Measurements from ENCODE around the gene EIF4B.
"Not testable (repeated sequence)": the region's sequence is repeated elsewhere in the genome, so short reads cannot be mapped to it uniquely, and the experiment has no call there.

EIF4B gene

GRCh38 chr12:53005986-53006809 is at the start of gene EIF4B:
TSS of gene EIF4B (plus strand) at chr12:53006456. CDS start at chr12:53006484, 28 bp downstream.
- peak; percentile 100 for DNase-seq

- no peak for DNase-seq
Measured at GRCh38 chr12:52956987-52957386, 49.3 kb upstream of the EIF4B start.

DNA sequence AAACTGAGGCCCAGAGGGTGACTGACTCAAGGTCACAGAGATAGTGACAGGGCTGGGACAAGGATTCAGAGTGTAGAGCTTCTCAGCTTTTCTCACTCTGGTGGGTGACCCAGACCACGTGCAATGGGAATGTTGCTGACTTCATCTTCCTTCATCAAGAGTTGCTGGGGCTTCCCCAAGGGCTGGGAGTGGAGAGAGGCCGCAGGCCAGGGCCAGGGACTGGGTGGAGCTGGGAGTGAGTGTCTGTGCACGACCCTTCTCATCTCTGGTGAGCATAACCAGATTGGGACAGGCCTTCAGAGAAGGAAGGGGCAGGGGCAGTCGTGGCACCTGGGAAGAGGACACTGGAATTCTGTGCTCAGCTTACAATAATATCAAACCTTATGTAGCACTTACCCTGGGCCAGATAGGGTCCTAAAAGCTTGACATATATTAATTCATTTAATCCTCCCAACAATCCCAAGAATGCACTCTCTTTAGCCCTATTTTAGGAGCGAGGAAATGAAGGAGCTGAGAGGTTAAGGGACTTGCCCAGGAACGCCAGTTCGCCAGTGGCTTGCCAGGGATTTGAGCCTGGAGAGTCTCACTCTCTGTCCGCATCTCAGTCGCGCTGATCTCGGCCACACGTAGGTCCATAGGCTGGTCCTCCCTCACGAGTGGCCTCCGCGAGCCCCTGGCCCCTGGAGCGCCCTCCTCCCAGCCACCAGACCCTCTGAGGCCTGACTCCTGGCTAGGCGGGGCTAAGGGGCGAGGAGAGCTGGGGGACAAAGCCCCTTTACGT is 41.5 kb upstream of the EIF4B start:
- no peak for DNase-seq

- DNase-seq = no peak
Measured at GRCh38 chr12:52965337-52965731, 40.9 kb upstream of the EIF4B start.

DNA sequence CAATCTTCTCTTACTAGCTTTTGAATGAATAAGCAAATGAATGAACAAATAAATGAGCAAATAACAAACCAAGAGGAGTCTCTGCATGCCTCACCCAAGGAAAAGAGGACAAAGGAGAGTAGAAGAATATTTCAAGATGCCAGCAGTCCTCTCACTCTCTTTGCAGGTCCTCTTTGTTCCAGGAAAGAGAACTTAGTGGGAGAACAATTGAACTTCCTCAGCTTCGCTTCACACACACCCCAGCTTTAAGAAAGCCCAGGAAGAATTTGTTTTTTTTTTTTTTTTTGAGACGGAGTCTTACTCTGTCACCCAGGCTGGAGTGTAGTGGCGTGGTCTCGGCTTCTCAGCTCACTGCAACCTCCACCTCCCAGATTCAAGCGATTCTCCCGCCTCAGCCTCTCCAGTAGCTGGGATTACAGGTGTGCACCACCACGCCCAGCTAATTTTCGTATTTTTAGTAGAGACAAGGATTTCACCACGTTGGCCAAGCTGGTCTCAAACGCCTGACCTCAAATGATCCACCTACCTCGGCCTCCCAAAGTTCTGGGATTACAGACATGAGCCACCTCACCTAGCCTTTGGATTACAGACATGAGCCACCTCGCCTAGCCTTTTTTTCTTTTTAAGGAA is 37.0 kb upstream of the EIF4B start:
- DNase-seq = no peak

GRCh38 chr12:52969828-52970569 is 36.3 kb upstream of the EIF4B start:
- DNase-seq = no peak

DNA sequence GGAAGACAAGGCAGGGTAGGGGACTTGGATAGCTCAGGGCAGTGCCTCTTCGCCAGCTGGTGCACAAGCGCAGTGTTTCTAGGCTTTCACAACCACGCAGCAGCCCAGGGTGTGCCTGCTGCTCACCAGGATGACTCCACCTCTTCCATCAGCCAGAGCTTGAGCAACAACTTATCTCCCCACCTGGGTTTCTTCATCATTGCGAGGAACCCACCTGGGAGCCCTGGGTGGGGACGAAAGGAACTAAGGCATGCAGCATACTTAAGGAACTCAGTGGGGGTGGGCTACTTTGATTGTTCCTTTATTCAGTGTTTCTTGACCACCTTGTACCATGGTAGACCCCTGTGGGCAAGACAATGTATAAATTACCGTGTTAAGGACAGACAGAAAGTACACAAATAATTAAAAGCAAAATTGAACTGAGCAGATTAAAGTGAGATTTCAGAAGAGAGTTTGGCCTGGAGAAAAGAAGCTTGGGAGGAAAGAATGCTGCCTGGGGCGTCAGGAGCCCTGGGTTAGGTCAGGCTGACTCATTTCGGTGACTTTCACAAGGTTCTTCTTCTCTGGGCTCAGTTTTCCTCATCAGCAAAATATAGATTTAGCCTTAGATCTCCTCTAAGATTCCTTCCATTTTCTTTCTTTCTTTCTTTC is 34.5 kb upstream of the EIF4B start:
- DNase-seq = no peak

DNA sequence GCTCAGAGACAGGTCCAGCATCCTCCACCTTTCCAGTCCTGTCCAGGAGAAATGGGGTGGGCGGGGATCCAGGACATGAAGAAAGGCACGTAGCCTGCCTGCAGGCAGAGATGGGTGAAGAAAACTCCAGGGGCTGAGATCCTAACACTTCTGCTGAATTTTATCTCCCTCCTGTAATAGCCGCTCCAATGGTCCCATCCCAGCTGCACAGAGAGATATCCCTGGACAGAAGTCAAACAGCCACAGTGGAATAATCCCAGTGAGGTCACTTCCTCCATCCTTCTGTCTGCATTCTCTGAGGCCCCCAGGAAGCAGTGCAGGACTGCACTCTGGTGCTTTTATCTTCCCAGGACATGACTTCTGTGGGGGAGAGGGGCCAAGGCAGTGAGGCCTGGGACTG is 31.1 kb upstream of the EIF4B start:
- DNase-seq = no peak

- no peak for DNase-seq
Measured at GRCh38 chr12:52975820-52976573, 30.3 kb upstream of the EIF4B start.

DNA sequence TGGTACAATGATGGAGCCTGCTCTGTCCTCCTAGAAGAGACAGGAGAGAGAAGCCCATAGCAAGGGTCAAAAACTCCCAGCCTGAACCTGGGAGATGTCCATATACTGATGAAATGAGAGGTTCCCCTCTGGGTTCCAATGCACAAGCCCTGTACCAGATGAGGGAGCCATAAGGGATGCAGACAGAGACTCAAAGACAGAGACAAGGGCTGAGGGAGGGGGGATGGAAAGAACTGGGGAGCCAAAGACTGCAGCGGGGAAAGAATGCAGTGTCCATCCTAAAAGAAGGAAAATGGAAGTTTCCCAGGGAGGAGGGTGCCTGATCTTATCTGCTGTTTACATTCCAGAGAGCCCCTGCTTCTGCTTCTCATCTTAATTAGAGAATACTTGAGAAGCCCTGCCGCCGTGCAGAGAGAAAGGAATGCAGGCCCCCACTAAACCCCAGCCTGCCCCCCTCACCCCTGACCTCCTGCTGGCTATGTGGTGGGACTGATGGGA is 29.6 kb upstream of the EIF4B start:
- DNase-seq = no peak

- DNase-seq = no peak
Measured at GRCh38 chr12:52977170-52977569, 29.1 kb upstream of the EIF4B start.

DNA sequence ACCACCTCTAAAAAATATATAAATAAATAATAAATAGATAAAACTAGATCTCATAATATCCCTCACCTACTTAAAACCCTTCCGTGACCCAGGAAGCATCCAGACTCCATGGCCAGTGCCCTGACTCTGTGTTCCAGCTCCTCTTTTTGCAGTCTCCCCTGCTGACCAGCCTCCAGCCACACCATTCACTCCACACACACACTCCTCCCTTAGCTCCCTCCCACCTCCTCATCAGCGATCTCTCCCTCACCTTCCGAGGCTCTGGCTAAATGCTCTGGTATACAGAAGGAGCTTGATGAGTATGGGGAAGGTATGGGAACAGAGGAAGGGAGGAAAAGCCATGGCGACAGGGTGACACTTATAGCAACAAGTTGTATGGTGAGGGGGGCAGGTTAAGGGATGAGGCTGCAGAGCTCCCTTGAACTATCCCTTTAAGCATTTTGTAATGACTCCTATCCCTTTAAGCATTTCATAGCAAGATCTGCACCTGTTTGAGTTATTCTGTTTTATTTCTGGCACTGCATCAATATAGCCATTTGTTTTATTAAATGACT is 26.1 kb upstream of the EIF4B start:
- DNase-seq = no peak

DNA sequence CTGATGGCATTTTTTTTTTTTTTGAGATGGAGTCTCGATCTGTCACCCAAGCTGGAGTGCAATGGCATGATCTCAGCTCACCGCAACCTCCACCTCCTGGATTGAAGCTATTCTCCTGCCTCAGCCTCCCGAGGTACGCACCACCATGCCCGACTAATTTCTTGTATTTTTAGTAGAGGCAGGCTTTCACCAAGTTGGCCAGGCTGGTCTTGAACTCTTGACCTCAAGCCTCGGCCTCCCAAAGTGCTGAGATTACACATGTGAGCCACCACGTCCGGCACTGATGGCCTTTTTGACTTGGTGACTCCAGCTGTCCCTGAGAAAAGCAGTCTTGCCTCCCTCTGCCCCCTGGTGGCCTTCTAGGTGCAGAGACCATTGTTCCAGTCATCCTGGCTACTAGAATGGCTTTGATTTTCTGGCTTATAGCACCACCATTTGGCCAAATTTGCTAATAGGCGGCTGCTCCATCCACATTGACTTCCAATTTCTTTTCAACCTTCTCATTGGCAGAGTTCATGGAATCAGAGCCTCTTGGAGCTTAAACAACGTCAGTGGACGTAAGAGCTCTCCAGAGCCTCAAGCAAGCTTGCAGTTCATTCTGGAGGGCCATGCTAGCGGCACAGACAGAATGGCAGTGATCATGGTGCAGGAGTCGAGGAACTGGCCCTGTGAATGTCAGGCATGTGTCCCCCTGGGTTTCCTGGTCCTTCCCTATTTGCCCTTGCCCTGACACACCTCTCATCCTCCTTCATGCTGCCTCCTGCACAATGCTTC is 25.4 kb upstream of the EIF4B start:
- peak; percentile 88 for DNase-seq

- DNase-seq = no peak
Measured at GRCh38 chr12:52984136-52984535, 22.1 kb upstream of the EIF4B start.

DNA sequence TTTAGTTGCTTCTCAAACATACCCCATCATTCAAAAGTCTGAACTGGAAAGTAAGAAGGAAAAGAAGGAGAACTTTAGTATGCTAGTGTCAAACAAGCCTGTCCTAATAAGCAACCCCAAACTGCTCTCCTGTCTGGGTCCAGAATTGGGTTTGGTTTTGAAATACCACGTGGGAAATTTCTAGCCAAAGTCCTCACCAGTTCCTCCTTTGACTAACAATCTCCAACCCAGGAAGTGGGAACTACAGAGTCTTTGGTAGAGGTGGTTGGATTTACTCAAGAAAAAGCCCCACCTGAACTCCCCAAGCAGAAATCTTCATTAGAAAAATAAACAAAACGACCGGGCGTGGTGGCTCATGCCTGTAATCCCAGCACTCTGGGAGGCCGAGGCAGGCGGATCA is 17.4 kb upstream of the EIF4B start:
- DNase-seq = no peak

- no peak for DNase-seq
Measured at GRCh38 chr12:52990206-52990605, 16.1 kb upstream of the EIF4B start.

DNA sequence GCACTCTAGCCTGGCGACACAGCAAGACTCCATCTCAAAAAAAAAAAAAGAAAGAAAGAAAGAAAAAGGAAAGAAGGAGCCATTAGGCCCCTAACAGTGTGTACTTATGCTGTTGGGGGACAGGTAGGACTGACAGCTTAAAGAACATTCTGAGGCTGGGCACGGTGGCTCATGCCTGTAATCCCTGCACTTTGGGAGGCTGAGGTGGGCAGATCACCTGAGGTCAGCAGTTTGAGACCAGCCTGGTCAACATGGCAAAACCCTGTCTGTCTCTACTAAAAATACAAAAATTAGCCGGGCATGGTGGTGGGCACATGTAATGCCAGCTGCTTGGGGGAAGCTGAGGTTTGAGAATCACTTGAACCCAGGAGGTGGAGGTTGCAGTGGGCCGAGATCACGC is 14.0 kb upstream of the EIF4B start:
- DNase-seq = not testable (repeated sequence)

- DNase-seq = no peak
Measured at GRCh38 chr12:52992699-52993557, 13.3 kb upstream of the EIF4B start.

- DNase-seq = no peak
Measured at GRCh38 chr12:52993558-52993869, 12.7 kb upstream of the EIF4B start.

DNA sequence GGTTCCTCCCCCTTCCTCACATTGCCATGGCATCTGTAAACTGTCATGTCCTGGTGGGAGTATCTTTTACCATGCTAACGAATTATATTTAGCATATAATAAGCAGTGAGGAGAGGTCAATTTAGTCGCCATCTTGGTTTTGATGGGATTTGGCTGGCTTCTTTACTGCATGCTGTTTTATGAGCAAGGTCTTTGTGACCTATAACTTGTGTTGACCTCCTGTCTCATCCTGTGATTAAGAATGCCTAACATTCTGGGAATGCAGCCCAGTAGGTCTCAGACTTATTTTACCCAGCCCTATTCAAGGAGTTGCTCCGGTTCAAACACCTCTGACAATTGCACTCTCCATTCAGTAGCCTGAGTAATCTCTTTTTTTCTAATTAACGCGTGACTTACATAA is 2.1 kb upstream of the EIF4B start:
- DNase-seq = no peak
